Lung (tissue), 12 donors: ENCODE measurements around the gene LHFPL3. TPM values are rescaled to one million over a fixed set of nuclear protein-coding genes. Genes with fewer than 3 reads are reported as not detected.

Source experiments
- ATAC-seq: fragments of 200-7000 bp; cut with Tn5 transposase; one replicate; pipeline ENCODE4 v1.9.1; 2020; ENCODE audit warnings: moderate number of reproducible peaks; ENCODE audit not compliant: insufficient read depth, low FRiP score
- DNase-seq, 3 donors: peaks; one replicate each; pipeline ENCODE4 v3.0.0-alpha.2; 2013 to 2017
- H3K27ac ChIP-seq, 2 donors: one replicate each; pipeline ENCODE4 v1.5.1; 2013; ENCODE audit warnings: mild to moderate bottlenecking in 2 of 2, moderate library complexity in 2 of 2, control low read depth in 1 of 2, inconsistent platforms in 1 of 2, low read depth in 1 of 2, low read length in 1 of 2
- H3K27me3 ChIP-seq, 3 donors: one replicate each; pipeline ENCODE4 v1.5.1; 2013; ENCODE audit warnings: low read length in 2 of 3; ENCODE audit not compliant: control insufficient read depth in 3 of 3, insufficient read depth in 3 of 3
- H3K36me3 ChIP-seq, 4 donors: one replicate each; pipeline ENCODE4 v1.5.1; 2013; ENCODE audit warnings: low read length in 4 of 4, mild to moderate bottlenecking in 1 of 4, moderate library complexity in 1 of 4; ENCODE audit not compliant: control insufficient read depth in 4 of 4, insufficient read depth in 4 of 4
- H3K4me1 ChIP-seq, 5 donors: one replicate each; pipeline ENCODE4 v1.5.1; 2013; ENCODE audit warnings: low read length in 5 of 5, mild to moderate bottlenecking in 2 of 5, moderate library complexity in 1 of 5; ENCODE audit not compliant: control insufficient read depth in 5 of 5, insufficient read depth in 5 of 5
- H3K4me3 ChIP-seq: one replicate; pipeline ENCODE4 v1.5.1; 2013; ENCODE audit warnings: mild to moderate bottlenecking, control low read depth, moderate library complexity
- H3K9ac ChIP-seq, 2 donors: one replicate each; pipeline ENCODE4 v1.5.1; 2013; ENCODE audit warnings: low read length in 2 of 2, control low read depth in 1 of 2; ENCODE audit not compliant: insufficient read depth in 1 of 2
- H3K9me3 ChIP-seq, 4 donors: one replicate each; pipeline ENCODE4 v1.5.1; 2013; ENCODE audit warnings: low read length in 3 of 4, mild to moderate bottlenecking in 1 of 4, moderate library complexity in 1 of 4; ENCODE audit not compliant: control insufficient read depth in 4 of 4, insufficient read depth in 3 of 4
- WGBS, 2 donors: extraction: QIAGEN DNeasy Blood & Tissue Kit; methylation state at CpG; one replicate each; pipeline ENCODE4 v1.1.7; 2013; 5-methylcytosine and 5-hydroxymethylcytosine counted together
- polyA plus RNA-seq, 2 donors: library from polyadenylated mRNA; stranded (reverse); fragments of 200-250 nt; gene quantifications; one replicate each; pipeline ENCODE4 v1.2.1, GENCODE V29; 2013
- total RNA-seq, 2 donors: library from RNA; depleted of rRNA in 1 of 2; stranded (reverse); fragments of >200 nt in 1 of 2; gene quantifications; one replicate each; pipeline ENCODE4 v1.2.1, GENCODE V29; 2014 to 2021
- TF ChIP-seq, protein P1 (sequence below): IDR thresholded peaks from 2 replicates; pipeline ENCODE4 v1.5.1; 2012; ENCODE audit warnings: mild to moderate bottlenecking; ENCODE audit errors: control extremely low read depth, extremely low read depth
- donor health status: control.
- donor health status: control.
- donor health status: Bipolar disorder and iron deficiency.
- donor health status: healthy.
- donor health status: DM: yes; HTN: yes; CAD: no.

LHFPL3 gene
- total and polyA plus RNA-seq, 4 donors, result not detected

DNA sequence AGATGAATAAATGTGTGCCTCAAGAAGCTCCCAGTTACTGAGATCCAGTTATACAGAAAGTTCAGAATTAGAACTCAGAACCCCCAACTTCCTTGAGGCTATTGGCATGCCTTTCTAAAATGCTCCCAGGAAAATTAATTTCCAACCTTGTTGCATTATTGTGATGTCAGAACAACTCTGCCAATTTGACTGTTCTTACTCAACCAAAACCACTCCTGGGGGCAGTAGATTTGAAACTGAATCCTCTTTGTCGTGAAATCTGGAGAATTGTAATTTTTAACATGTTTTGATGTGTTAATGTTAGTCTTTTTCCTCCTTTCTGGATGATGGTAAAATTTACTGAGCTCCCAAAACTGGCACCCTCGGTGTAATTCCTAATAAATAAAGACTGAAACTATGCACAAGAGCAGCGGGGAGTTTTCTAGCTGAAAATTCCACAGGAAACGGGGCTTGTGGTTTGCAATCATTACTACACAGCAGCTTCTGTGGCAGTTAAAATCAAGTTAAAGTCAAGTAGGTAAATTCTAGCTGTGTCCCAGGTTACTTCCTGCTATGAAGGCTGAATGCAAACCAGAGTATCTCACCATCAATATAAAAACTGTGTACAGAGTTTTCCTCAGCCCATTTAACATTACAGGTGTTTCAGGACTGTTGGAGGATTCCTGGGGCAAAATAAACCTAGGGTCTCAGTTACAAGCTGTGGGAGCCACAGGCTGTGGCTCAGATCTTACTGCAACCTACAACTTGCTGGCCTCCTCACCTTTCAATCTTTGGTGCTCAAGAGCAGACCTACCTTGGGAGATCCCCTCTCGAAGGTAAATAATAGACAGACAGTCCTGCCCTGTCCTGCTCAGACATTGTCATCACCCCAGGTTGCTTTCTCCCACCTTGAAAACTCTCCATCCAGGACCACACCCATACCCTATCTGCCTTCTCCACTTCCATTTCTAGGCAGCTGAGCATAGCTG, 529.3 kb downstream of the LHFPL3 start:
- H3K4me3 ChIP-seq, result no peak overlapping the region
- H3K9ac ChIP-seq, result no peak overlapping the region
- H3K27ac ChIP-seq, result no peak overlapping the region
- no peak for DNase-seq
- H3K36me3 ChIP-seq, result no peaks in the 10 kb centered on the region
- H3K27me3 ChIP-seq, result no peaks in the 10 kb centered on the region
- no peak for ATAC-seq
- TF ChIP-seq, protein P1, sequence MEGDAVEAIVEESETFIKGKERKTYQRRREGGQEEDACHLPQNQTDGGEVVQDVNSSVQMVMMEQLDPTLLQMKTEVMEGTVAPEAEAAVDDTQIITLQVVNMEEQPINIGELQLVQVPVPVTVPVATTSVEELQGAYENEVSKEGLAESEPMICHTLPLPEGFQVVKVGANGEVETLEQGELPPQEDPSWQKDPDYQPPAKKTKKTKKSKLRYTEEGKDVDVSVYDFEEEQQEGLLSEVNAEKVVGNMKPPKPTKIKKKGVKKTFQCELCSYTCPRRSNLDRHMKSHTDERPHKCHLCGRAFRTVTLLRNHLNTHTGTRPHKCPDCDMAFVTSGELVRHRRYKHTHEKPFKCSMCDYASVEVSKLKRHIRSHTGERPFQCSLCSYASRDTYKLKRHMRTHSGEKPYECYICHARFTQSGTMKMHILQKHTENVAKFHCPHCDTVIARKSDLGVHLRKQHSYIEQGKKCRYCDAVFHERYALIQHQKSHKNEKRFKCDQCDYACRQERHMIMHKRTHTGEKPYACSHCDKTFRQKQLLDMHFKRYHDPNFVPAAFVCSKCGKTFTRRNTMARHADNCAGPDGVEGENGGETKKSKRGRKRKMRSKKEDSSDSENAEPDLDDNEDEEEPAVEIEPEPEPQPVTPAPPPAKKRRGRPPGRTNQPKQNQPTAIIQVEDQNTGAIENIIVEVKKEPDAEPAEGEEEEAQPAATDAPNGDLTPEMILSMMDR, result no peak
- H3K9me3 ChIP-seq, result no peaks in the 10 kb centered on the region
- 29 to 41% methylated on average over 5 of the region's 5 CpGs for WGBS, 2 donors
- H3K4me1 ChIP-seq, result no peaks in the 10 kb centered on the region

DNA sequence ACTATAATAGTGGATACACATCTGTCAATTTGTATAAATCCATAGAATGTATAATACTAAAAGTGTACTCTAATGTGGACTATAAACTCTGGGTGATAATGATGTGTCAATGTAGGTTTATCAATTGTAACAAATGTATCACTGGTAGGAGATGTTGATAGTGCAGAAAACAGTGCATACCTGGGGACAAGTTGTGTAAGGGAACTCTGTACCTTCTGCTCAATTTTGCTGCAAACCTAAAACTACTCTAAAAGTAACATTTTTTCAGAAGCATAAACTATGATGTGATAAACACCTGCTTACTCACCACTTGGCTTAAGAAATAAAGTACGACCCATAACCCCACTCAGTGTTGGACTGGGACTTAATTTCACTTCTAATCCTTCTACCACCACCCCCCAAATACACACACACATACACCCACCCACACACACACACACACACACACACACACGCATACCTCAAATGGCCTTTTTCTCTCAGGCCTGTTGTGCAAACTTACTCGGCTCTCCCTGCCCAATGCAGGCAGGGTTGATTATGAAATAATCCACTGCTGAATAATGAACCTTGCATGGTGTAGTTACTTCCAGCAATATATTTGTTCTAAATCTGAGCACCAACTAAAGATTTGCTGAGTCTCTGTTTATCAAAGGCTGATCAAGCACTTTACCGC, 531.5 kb downstream of the LHFPL3 start:
- Histone ChIP-seq H3K4me3 (no peak overlapping the region), H3K36me3 (no peaks in the 10 kb centered on the region), H3K27ac (no peak overlapping the region), H3K27me3 (no peaks in the 10 kb centered on the region), H3K9me3 (peaks cover 0 to 7% (median 1%) of the 10 kb centered on the region in 4 donors), H3K4me1 (no peaks in the 10 kb centered on the region), H3K9ac (no peak overlapping the region)
- TF ChIP-seq, protein P1, result no peak
- DNase-seq (no peak), ATAC-seq (no peak)
- 53 to 78% methylated on average over 4 of the region's 4 CpGs for WGBS, 2 donors

DNA sequence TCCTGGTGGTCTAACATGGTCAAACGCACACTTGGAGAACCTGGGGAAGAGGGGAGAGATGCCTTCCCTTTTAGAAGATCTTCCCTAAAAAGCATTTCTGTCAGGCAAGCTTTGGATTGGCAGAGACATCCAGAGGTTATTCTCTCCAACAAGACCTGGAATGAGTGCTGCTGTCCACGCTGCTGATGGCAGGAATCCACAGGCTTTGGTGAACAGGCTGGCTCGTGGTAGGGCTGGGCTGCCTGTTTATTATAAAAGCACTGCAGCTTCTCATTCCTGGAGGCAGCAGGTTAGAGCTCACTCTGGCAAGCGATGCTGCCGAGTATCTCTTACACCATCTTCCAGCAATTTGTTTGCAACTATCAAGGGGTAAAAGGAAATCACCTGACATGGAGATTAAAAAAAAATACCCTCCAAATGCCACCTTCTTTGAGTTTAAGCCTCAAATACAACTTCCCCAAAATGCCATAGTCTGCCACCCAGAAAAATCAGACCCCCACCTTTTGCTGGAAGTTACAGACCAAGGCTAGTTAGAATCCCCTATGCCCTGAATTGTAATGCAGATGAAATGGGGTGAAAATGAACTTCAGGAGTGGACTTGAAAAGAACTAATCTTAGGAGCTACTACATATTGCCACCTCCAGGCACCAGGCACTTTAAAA, 533.5 kb downstream of the LHFPL3 start:
- Histone ChIP-seq H3K4me3 (no peak overlapping the region), H3K36me3 (no peaks in the 10 kb centered on the region), H3K9ac (no peak overlapping the region), H3K27me3 (no peaks in the 10 kb centered on the region), H3K9me3 (peaks cover 0 to 7% (median 1%) of the 10 kb centered on the region in 4 donors), H3K4me1 (no peaks in the 10 kb centered on the region), H3K27ac (no peak overlapping the region)
- no peak for ATAC-seq
- no peak for DNase-seq
- 30 to 55% methylated on average over 5 of the region's 5 CpGs for WGBS, 2 donors
- TF ChIP-seq, protein P1, result no peak
